ENCODE measurements around the gene NAALADL2.

NAALADL2 gene

DNA sequence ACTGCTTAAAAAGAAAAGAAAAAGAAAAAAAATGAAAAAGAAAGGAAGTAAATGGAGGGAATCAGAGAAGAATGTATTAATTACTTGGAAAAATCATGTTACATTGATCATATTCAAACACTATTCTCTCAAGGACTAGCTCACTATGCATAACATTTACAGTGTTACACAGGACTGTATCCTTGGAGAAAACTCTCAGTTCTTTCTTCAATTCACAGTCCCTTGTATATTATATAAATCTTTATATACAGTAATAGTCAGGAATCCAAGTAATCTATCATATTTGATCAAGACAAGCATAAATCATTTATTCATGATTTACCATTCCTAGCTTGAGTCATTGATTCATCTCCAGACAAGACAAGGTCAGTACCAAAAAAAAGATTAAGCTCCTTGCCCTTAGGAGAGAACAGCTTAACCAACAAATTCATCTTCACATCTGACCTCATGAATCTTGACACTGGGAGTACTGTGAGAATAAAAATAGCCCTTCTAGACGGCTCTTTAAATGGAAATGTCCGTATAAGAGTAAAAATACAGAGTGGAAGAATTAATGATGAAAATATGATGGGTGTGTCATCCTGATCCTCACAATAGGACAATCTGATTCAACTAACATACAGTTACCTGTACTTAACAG lies 980.4 kb downstream of the NAALADL2 start:
- TF ChIP-seq CTCF (IDR thresholded peaks at IDR 0.05; ENCODE audit: insufficient read depth, low read depth, low read length, missing control alignments) = no peak
- DNase-seq (ENCODE audit: low read depth) = no peak
- no peak overlapping the region for H3K4me3 ChIP-seq (ENCODE audit: low read depth, low read length)

DNA sequence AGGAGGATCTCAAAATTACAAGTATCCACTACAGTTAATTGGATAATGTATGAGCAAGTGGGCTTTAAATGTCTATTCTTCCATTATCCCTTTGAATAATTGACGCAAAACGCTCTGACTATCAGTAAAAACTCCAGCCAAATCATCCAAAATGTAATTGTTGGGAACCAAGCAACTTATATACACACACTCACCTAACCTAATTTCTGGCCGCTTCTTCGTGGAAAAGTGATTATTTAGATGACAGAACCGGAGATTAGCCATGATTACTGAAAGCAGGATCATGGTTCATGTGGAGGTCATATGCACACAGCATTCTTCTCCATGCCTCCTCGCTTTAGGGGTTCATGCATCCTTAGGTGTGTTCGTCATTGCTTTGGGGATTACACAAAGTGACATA lies 992.4 kb downstream of the NAALADL2 start:
- H3K4me3 ChIP-seq (ENCODE audit: low read depth, low read length) = no peak overlapping the region
- TF ChIP-seq CTCF (IDR thresholded peaks at IDR 0.05; ENCODE audit: insufficient read depth, low read depth, low read length, missing control alignments) = no peak
- DNase-seq (ENCODE audit: low read depth) = no peak

DNA sequence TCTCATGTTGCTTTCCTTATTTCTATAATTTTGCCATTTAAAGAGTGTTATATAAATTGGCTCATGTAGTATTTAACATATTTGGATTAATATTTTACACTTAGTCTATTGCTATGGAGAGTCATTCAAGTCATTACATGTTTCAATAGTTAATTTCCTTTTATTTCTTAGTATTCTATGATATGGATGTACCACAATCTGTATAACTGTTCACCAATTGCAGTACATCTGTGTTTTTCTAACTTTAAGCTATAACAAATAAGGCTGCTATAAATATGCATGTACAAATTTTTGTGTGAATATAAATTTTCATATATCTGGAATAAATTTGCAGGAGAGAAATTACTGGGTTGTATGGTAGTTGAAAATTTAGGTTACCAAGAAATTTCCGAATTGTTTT lies 993.4 kb downstream of the NAALADL2 start:
- no peak overlapping the region for H3K4me3 ChIP-seq (ENCODE audit: low read depth, low read length)
- no peak for DNase-seq (ENCODE audit: low read depth)
- no peak for TF ChIP-seq CTCF (IDR thresholded peaks at IDR 0.05; ENCODE audit: insufficient read depth, low read depth, low read length, missing control alignments)

GRCh38 chr3:175857666-175858270 lies 998.6 kb downstream of the NAALADL2 start:
- no peak overlapping the region for H3K4me3 ChIP-seq (ENCODE audit: low read depth, low read length)
- TF ChIP-seq CTCF (IDR thresholded peaks at IDR 0.05; ENCODE audit: insufficient read depth, low read depth, low read length, missing control alignments) = no peak
- no peak for DNase-seq (ENCODE audit: low read depth)

Data from GM12865 (cell line).